Stomach smooth muscle (tissue), 2 donors: ENCODE data around the gene AIP.
"Not testable (repeated sequence)": the region's sequence is repeated elsewhere in the genome, so short reads cannot be mapped to it uniquely, and the experiment has no call there.

Source experiments
- H3K27ac ChIP-seq: one replicate; pipeline ENCODE4 v1.7.0; 2013; ENCODE audit warnings: mild to moderate bottlenecking, low read length, inconsistent platforms
- H3K27me3 ChIP-seq, 2 donors: one replicate each; pipeline ENCODE4 v1.7.0; 2013; ENCODE audit warnings: low read length in 2 of 2; ENCODE audit not compliant: insufficient read depth in 2 of 2, control insufficient read depth in 1 of 2
- H3K36me3 ChIP-seq, 2 donors: one replicate each; pipeline ENCODE4 v1.7.0; 2013; ENCODE audit warnings: low read length in 2 of 2; ENCODE audit not compliant: control insufficient read depth in 2 of 2, insufficient read depth in 2 of 2
- H3K4me1 ChIP-seq: one replicate; pipeline ENCODE4 v1.7.0; 2013; ENCODE audit warnings: low read length; ENCODE audit not compliant: control insufficient read depth, insufficient read depth
- H3K4me3 ChIP-seq, 2 donors: one replicate each; pipeline ENCODE4 v1.7.0; 2013; ENCODE audit warnings: low read length in 2 of 2
- H3K9ac ChIP-seq, 2 donors: one replicate each; pipeline ENCODE4 v1.7.0; 2013; ENCODE audit warnings: low read length in 2 of 2, mild to moderate bottlenecking in 1 of 2
- H3K9me3 ChIP-seq, 2 donors: one replicate each; pipeline ENCODE4 v1.7.0; 2013; ENCODE audit warnings: low read length in 2 of 2; ENCODE audit not compliant: control insufficient read depth in 2 of 2
- donor health status: healthy.
- donor health status: Pancreatic carcinoma.

AIP gene

DNA sequence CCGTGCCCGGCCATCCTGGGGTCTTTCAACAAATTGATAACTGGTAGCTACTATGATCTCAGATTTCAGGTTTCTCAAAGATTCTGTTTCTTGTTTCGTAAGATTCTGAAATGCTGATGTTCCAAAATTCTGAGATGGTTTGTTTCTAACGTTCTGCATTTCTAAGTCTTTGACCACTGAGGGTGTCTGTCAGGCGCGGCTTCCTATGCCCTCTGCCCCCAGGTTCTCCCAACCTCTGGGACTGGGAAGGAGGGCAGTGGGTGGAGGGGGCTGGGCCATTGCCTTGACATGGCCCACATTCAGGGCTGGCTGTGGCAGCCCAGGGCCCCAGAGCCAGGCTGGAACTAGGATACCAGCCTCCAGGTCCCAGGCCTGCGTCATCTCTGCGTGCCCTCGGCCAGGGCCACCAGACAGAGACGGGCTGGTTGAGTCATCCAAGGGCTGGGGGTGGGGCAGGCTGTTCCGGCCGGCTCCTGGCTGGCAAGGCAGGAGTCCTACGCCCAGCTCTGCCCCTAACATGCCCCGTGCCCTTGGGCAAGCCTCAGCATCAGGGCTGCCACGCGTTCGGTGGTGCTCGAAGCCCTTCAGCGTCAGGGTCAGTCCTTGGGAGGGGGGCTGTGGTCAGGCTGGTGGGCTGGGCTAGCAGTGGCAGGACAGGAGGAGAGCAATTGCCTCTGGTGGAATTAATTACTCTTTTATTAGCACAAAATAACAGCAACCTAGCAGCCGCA is 19.0 kb upstream of the AIP start:
- Histone ChIP-seq H3K9me3 (no peaks in the 10 kb centered on the region), H3K4me1 (peaks cover 35% of the 10 kb centered on the region), H3K4me3 (peak overlapping the region; percentile 77 to 79), H3K27me3 (no peaks in the 10 kb centered on the region), H3K9ac (peak overlapping the region; percentile 72 to 84), H3K36me3 (no peaks in the 10 kb centered on the region), H3K27ac (peak overlapping the region; percentile 90)

DNA sequence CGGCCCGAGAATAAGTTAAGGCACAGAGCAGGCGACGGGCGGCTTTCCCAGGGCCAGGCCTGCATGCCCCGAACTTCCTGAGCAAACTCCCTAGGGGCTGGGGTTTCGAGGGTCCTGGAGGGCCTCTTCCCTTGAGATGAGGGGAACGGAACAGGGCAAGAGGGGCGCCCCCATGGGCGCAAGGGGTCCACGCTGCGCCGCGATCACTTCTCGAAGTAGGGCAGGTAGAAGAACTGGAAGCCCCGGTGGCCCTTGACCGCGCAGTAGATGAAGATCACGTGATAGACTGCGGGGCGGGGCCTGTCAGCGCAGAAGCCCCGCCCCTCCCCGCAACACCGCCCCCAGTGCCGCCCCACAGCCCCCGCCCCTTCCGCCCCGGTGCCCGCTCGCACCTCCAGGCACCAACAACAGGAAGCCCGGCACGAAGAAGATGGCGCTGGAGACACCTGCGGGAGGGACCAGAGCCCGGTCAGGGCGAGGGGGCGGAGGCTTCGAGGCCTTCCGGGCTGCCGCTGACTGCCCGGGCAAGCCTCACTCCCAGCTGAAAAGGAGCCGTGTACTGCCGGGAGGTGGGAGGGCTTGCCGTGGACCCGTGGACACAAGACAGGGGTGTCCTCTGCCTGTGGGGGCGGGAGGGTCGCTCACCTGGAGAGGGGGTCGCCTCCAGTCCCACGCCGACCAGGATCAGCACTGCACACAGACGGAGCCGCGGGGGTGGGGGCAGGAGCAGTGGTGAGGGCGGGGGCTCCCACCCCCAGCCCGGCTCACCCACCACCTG is 18.2 kb upstream of the AIP start:
- Histone ChIP-seq H3K36me3 (no peaks in the 10 kb centered on the region), H3K9me3 (no peaks in the 10 kb centered on the region), H3K9ac (peak overlapping the region; percentile 72 to 84), H3K27ac (peak overlapping the region; percentile 90), H3K4me3 (peak overlapping the region; percentile 77 to 79), H3K27me3 (no peaks in the 10 kb centered on the region), H3K4me1 (peaks cover 37% of the 10 kb centered on the region)

DNA sequence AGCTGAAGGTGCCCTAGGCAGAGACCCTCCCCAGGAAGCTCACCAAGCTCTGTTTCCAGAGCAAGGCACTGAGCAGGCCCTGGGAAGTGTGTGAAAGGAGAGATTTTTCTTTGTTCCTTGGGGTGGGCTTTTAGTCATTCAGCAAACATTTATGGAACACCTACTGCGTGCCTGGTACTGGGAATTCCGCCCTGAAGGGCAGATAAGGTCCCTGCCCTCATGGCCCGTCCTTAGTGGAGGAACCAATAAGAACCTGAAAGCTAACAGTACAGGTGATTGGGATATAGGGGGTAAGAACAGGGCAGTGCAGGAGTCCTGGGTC is 17.7 kb upstream of the AIP start:
- H3K9ac ChIP-seq: peak overlapping the region; percentile 21 to 84
- peaks cover 38% of the 10 kb centered on the region for H3K4me1 ChIP-seq
- peak overlapping the region; percentile 90 for H3K27ac ChIP-seq
- H3K27me3 ChIP-seq: no peaks in the 10 kb centered on the region
- H3K4me3 ChIP-seq: peak overlapping the region; percentile 77 to 79
- no peaks in the 10 kb centered on the region for H3K9me3 ChIP-seq
- no peaks in the 10 kb centered on the region for H3K36me3 ChIP-seq

DNA sequence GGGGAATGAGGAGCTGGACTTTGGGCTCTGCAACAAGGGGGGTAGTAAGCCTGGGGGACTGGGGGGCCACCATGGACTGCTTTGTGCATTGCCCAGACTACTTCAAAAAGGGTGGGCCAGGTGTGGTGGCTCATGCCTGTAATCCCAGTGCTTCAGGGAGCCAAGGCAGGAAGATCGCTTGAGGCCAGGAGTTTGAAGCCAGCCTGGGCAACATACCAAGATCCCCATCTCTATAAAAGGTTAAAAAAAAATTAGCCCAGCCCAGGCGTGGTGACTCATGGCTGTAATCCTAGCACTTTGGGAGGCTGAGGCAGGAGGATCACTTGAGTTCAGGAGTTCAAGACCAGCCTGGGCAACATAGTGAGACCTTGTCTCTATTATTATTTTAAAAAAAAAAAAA is 17.3 kb upstream of the AIP start:
- peak overlapping the region; percentile 90 for H3K27ac ChIP-seq
- not testable (repeated sequence) for H3K9ac ChIP-seq, H3K9me3 ChIP-seq, H3K36me3 ChIP-seq, H3K27me3 ChIP-seq
- H3K4me3 ChIP-seq: peak overlapping the region in 1 of 2 donors; percentile 77
- peaks cover 38% of the 10 kb centered on the region for H3K4me1 ChIP-seq

DNA sequence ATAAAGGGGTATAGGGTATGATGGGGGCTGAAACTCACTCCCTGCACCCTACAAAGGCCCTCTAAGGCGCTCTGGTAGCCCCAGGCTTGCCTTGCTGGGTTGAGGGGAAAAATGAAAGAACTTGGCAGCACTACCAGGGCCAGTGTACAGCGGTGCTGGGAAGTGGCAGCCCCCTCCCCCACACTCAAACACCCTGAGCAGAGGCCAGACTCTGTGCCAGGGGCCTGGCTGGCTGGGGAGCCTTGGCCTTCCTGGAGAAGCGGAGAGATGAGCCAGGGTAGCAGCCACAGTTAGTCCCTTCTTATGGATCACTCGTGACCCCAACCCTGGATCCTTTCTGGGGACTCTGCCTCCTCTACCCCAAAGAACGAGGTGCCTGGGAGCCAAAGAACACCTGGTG is 16.5 kb upstream of the AIP start:
- H3K9ac ChIP-seq: no peak overlapping the region
- peaks cover 38% of the 10 kb centered on the region for H3K4me1 ChIP-seq
- H3K4me3 ChIP-seq: no peak overlapping the region
- H3K36me3 ChIP-seq: no peaks in the 10 kb centered on the region
- peak overlapping the region; percentile 31 for H3K27ac ChIP-seq
- no peaks in the 10 kb centered on the region for H3K27me3 ChIP-seq
- H3K9me3 ChIP-seq: no peaks in the 10 kb centered on the region

DNA sequence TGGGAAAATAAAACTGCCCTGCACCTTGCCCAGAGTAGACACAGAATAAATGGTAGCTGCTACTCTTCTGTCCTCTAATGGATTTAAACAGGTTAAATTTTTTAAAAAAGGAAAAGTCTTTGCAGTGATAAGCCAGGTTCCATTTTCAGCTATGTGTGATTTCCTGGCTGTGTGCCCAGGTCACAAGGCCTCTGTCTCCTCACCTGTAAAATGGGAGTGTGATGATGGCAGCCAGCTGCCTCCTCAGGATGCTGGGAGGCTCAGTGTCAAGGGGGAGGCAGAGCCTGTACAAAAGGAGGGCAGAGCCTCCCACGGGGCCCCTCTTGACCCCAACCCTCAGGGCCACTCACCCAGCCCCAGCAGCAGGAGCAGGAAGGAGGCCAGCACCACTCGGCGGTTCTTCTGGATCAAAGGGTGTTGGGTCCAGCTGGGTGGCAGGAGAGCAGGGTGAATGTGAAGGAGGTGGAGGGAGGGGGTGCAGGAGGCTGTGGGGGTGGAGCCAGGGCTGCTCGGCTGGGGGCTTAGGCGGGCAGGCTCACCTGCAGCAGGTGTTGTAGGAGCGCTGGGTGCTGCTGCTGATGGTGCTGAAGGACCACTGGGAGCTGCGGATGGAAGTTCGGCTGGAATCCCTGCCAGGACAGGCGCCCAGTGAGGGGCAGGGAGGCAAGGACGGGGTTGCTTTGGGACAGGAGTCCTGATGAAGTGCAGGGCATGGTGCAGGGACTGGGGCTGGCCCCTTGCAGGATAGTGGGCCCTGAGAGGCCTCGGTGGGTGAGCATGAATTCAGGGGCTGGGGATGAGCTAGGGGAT is 15.7 kb upstream of the AIP start:
- H3K4me3 ChIP-seq: no peak overlapping the region
- H3K36me3 ChIP-seq: no peaks in the 10 kb centered on the region
- no peaks in the 10 kb centered on the region for H3K27me3 ChIP-seq
- H3K27ac ChIP-seq: peak overlapping the region; percentile 31
- H3K4me1 ChIP-seq: peaks cover 38% of the 10 kb centered on the region
- H3K9me3 ChIP-seq: no peaks in the 10 kb centered on the region
- H3K9ac ChIP-seq: peak overlapping the region; percentile 64 to 87

DNA sequence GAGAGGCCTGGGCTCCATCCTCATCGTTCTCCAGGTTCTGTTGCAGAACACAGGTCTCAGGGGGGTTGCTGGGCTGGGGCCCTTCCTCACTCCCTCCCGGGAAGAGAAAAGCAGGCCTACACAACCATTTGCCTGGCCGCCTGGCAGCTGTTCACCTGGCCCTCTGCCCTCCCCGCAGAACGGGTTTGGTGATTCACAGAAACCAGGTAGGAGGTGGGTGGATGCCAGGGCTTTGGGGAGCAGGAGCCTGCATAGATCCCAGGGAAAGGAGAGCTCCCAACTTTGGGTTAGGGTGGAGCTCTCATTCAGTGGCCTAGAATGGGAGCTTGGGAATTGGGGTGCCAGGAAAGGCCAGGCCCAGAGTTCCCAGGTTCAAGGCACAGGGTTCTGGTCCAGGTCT is 14.8 kb upstream of the AIP start:
- Histone ChIP-seq H3K27me3 (no peaks in the 10 kb centered on the region), H3K4me1 (peaks cover 38% of the 10 kb centered on the region), H3K9ac (peak overlapping the region; percentile 64 to 87), H3K36me3 (no peaks in the 10 kb centered on the region), H3K27ac (peak overlapping the region; percentile 85), H3K4me3 (peak overlapping the region; percentile 67 to 85), H3K9me3 (no peaks in the 10 kb centered on the region)

DNA sequence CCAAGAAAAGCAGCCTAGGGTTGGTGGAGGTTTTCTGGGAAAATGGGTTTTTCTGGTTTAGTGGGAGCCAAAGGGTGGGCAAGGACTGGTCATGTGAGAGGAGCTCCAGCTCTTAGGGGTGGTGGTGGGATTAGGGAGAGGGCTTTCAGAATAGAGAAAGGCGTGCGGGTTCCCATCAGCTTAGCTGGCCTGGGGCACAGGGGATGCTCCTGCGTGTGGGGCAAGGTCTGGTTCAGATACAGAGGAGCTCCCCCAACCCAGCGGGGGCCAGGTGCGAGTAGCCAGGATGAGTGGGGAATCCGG is 14.4 kb upstream of the AIP start:
- Histone ChIP-seq H3K4me1 (peaks cover 38% of the 10 kb centered on the region), H3K36me3 (no peaks in the 10 kb centered on the region), H3K27ac (peak overlapping the region; percentile 85), H3K9me3 (no peaks in the 10 kb centered on the region), H3K9ac (peak overlapping the region; percentile 64 to 87), H3K27me3 (no peaks in the 10 kb centered on the region), H3K4me3 (peak overlapping the region; percentile 67 to 85)

DNA sequence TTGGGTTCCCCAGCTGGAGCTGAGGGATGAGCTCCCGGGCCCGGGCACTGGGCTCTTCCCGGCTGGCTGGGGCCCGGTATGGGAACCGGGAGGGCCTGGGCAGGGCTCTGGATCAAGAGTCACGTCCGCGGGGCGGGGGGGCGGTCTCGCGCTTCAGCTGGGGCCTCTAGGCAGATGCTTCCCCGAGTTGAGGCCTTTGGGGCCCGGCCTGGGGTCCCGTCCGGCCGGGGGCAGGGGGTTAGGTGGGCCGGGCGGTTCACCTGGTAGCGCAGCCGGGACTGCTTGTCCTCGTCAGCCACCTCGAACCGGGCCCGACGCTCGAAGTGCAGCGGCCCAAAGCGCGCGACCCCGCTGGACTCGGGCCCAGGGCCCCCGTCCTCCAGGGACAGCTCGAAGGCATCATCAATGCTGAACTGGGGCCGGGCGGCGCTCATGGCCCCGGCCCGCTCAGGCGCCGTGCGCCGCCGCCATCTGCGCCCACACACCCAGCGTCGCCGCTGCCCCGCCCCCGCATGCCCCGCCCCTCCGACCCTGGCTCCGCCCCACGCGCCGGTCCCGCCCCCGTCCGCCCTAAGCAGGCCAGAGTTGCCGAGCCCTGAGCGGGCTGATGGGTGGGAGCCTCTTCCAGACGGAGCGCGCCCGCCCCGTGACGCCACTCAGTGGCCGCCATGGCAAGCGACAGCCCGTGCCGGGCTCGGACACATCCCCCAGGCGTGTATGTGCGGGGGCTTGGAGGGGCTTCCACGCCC is 13.9 kb upstream of the AIP start, which contains the start of gene TMEM134:
TSS of gene TMEM134 (minus strand) at position 493 of the 749 bp plus-strand sequence. CDS start at position 434, 59 bp downstream.
- Histone ChIP-seq H3K36me3 (no peaks in the 10 kb centered on the region), H3K4me3 (peak within 1 kb of the TSS; percentile 83 to 85), H3K27me3 (no peaks in the 10 kb centered on the region), H3K4me1 (peaks cover 34% of the 10 kb centered on the region), H3K9me3 (no peaks in the 10 kb centered on the region), H3K9ac (peak within 1 kb of the TSS; percentile 90 to 94), H3K27ac (peak within 1 kb of the TSS; percentile 85)

DNA sequence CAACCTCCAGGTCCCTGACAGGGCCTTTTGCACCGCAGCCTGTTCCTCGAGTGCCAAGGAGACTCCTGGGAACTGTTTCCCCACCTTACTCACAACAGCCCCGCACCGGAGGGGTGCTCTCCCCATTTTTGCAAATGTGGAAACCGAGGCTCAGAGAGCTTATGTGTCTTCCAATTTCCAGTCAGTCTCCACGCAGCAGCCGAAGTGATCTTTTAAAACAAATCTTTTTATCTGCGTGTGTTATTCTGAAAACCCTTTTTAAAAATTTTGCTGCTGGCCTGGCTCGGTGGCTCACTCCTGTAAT is 13.4 kb upstream of the AIP start:
- Histone ChIP-seq H3K4me3 (peak overlapping the region; percentile 83 to 85), H3K4me1 (peaks cover 29% of the 10 kb centered on the region), H3K36me3 (no peaks in the 10 kb centered on the region), H3K9ac (peak overlapping the region; percentile 90 to 94), H3K27ac (peak overlapping the region; percentile 85), H3K27me3 (no peaks in the 10 kb centered on the region), H3K9me3 (no peaks in the 10 kb centered on the region)
